GM12864 (cell line): ENCODE results near the gene TGM1.
A peak's percentile ranks its signal among the peaks of the same experiment; 100 is the strongest.
"Not testable (repeated sequence)": the region's sequence is repeated elsewhere in the genome, so short reads cannot be mapped to it uniquely, and the experiment has no call there.

Experiments used
- DNase-seq: peaks from one replicate; pipeline ENCODE4 v3.0.0-alpha.2; 2011; ENCODE audit warnings: low read depth
- H3K4me3 ChIP-seq: 2 replicates; pipeline ENCODE4 v1.5.1; 2011; ENCODE audit warnings: mild to moderate bottlenecking, low read depth, low read length, control low read depth
- TF ChIP-seq, protein P1 (sequence below): IDR thresholded peaks from 2 replicates; pipeline ENCODE4 v1.5.1; 2011; ENCODE audit warnings: low read depth, mild to moderate bottlenecking, moderate library complexity, low read length, control low read depth, inconsistent platforms; ENCODE audit errors: missing control alignments

Gene TGM1

GRCh38 chr14:24219521-24219920, 43.5 kb downstream of the TGM1 start:
- DNase-seq = no peak
- TF ChIP-seq, protein P1, sequence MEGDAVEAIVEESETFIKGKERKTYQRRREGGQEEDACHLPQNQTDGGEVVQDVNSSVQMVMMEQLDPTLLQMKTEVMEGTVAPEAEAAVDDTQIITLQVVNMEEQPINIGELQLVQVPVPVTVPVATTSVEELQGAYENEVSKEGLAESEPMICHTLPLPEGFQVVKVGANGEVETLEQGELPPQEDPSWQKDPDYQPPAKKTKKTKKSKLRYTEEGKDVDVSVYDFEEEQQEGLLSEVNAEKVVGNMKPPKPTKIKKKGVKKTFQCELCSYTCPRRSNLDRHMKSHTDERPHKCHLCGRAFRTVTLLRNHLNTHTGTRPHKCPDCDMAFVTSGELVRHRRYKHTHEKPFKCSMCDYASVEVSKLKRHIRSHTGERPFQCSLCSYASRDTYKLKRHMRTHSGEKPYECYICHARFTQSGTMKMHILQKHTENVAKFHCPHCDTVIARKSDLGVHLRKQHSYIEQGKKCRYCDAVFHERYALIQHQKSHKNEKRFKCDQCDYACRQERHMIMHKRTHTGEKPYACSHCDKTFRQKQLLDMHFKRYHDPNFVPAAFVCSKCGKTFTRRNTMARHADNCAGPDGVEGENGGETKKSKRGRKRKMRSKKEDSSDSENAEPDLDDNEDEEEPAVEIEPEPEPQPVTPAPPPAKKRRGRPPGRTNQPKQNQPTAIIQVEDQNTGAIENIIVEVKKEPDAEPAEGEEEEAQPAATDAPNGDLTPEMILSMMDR = no peak
- H3K4me3 ChIP-seq = no peak overlapping the region

- TF ChIP-seq, protein P1 = no peak
- no peak for DNase-seq
- H3K4me3 ChIP-seq = no peak overlapping the region
Measured at GRCh38 chr14:24219080-24219479, 43.9 kb downstream of the TGM1 start.

- H3K4me3 ChIP-seq, DNase-seq: not testable (repeated sequence)
Measured at GRCh38 chr14:24216876-24217275, 46.1 kb downstream of the TGM1 start.

GRCh38 chr14:24216345-24216699, 46.7 kb downstream of the TGM1 start:
- TF ChIP-seq, protein P1 = no peak
- no peak for DNase-seq
- peak overlapping the region; percentile 81 for H3K4me3 ChIP-seq

GRCh38 chr14:24215495-24216344, 47.3 kb downstream of the TGM1 start, which contains the start of gene MDP1:
MDP1 (minus strand) TSS chr14:24216066; CDS start chr14:24215955, 111 bp downstream.
- TF ChIP-seq, protein P1 = peak; percentile 88
- peak; percentile 74 for DNase-seq

GRCh38 chr14:24213866-24214662, 48.9 kb downstream of the TGM1 start:
- H3K4me3 ChIP-seq = peak overlapping the region; percentile 86
- TF ChIP-seq, protein P1 = peak; percentile 6
- no peak for DNase-seq

More at GRCh38 chr14:24215495-24216344, 47.3 kb downstream of the TGM1 start, which contains the start of gene MDP1:
- H3K4me3 ChIP-seq = peak within 1 kb of the TSS; percentile 81
